Kidney tubule cell (primary cell): Measurements from ENCODE around the gene GCC1.

Experiments used
- DNase-seq: peaks from one replicate; pipeline ENCODE4 v3.0.0-alpha.2; 2018; ENCODE audit warnings: low spot score

Gene GCC1

GRCh38 chr7:127585044-127585953 lies at the start of gene GCC1:
TSS of gene GCC1 (minus strand) at chr7:127585596. CDS start at chr7:127585182, 414 bp downstream.
- peak; percentile 91 for DNase-seq

GRCh38 chr7:127632276-127632910 lies 47.0 kb upstream of the GCC1 start:
- no peak for DNase-seq

- DNase-seq = peak; percentile 23
Observed at GRCh38 chr7:127629268-127629854, 44.0 kb upstream of the GCC1 start.

GRCh38 chr7:127628445-127628844 lies 43.0 kb upstream of the GCC1 start:
- no peak for DNase-seq

- DNase-seq = no peak
Observed at GRCh38 chr7:127625331-127625730, 39.9 kb upstream of the GCC1 start.

GRCh38 chr7:127620406-127621233 lies 35.2 kb upstream of the GCC1 start:
- DNase-seq = no peak

GRCh38 chr7:127619681-127620405 lies 34.4 kb upstream of the GCC1 start:
- DNase-seq = peak; percentile 10

- no peak for DNase-seq
Observed at GRCh38 chr7:127618775-127619174, 33.4 kb upstream of the GCC1 start.

- no peak for DNase-seq
Observed at GRCh38 chr7:127618042-127618441, 32.6 kb upstream of the GCC1 start, which contains the start of gene PAX4. TSS of gene PAX4 (minus strand) at chr7:127618142. CDS start at chr7:127615928, 2,214 bp downstream.

- DNase-seq = no peak
Observed at GRCh38 chr7:127616724-127617123, 31.3 kb upstream of the GCC1 start.

- DNase-seq = no peak
Observed at GRCh38 chr7:127612263-127612662, 26.9 kb upstream of the GCC1 start.

GRCh38 chr7:127609297-127609696 lies 23.9 kb upstream of the GCC1 start:
- DNase-seq = no peak

- no peak for DNase-seq
Observed at GRCh38 chr7:127608446-127608845, 23.1 kb upstream of the GCC1 start.

- no peak for DNase-seq
Observed at GRCh38 chr7:127600885-127601284, 15.5 kb upstream of the GCC1 start.

- DNase-seq = peak; percentile 29
Observed at GRCh38 chr7:127598318-127598717, 12.9 kb upstream of the GCC1 start.

GRCh38 chr7:127595737-127596136 lies 10.3 kb upstream of the GCC1 start:
- DNase-seq = no peak

GRCh38 chr7:127594490-127594889 lies 9.1 kb upstream of the GCC1 start:
- no peak for DNase-seq

GRCh38 chr7:127592550-127592949 lies 7.2 kb upstream of the GCC1 start:
- DNase-seq = no peak

GRCh38 chr7:127591591-127591990 lies 6.2 kb upstream of the GCC1 start:
- no peak for DNase-seq

- no peak for DNase-seq
Observed at GRCh38 chr7:127591189-127591588, 5.8 kb upstream of the GCC1 start.

GRCh38 chr7:127589896-127590295 lies 4.5 kb upstream of the GCC1 start:
- DNase-seq = no peak
